Activated CD4-positive, alpha-beta T cell treated with anti-CD3 and anti-CD28 coated beads, Interleukin-2, amount 10 ng/mL, durations not matched to agents 7 days and 5 days (primary cell): ENCODE data around the gene MGAT4C. TPM values are rescaled to one million over a fixed set of nuclear protein-coding genes. Genes with fewer than 3 reads are reported as not detected.
"Not testable (repeated sequence)": the region's sequence is repeated elsewhere in the genome, so short reads cannot be mapped to it uniquely, and the experiment has no call there.

Source experiments
- CTCF ChIA-PET: fragments of 350-600 bp; sonication (Branson Sonifier 250); formaldehyde crosslinking; loops from one replicate; lab custom pipeline; 2021; ENCODE audit warnings: antibody characterized with exemption; lab: Charles Lee
- POLR2A ChIA-PET: fragments of 350-600 bp; sonication (Branson Sonifier 250); formaldehyde crosslinking; loops from one replicate; lab custom pipeline; 2021; ENCODE audit warnings: antibody characterized with exemption; lab: Charles Lee
- DNase-seq: peaks from one replicate; pipeline ENCODE4 v3.0.0-alpha.2; 2020
- H3K27ac Mint-ChIP-seq: one replicate; pipeline ENCODE4 v1.8.0; 2021; ENCODE audit warnings: mild to moderate bottlenecking, moderate library complexity, mixed read lengths
- H3K27me3 Mint-ChIP-seq: one replicate; pipeline ENCODE4 v1.8.0; 2021; ENCODE audit warnings: mixed read lengths
- H3K36me3 Mint-ChIP-seq: one replicate; pipeline ENCODE4 v1.8.0; 2021; ENCODE audit warnings: low read depth, mixed read lengths
- H3K4me1 Mint-ChIP-seq: one replicate; pipeline ENCODE4 v1.8.0; 2021; ENCODE audit warnings: mixed read lengths
- H3K4me3 Mint-ChIP-seq: one replicate; pipeline ENCODE4 v1.8.0; 2021; ENCODE audit warnings: mild to moderate bottlenecking, moderate library complexity, mixed read lengths
- H3K9me3 Mint-ChIP-seq: one replicate; pipeline ENCODE4 v1.8.0; 2021; ENCODE audit warnings: mixed read lengths
- total RNA-seq, 2 experiments: library from RNA; stranded (reverse); gene quantifications; one replicate each; pipeline ENCODE4 v1.2.3, GENCODE V29; 2021

Gene MGAT4C
- total RNA-seq, 2 experiments from 2014 or later = not detected

- DNase-seq = no peak
- H3K36me3 Mint-ChIP-seq = no peaks in the 10 kb centered on the region
- H3K4me1 Mint-ChIP-seq = no peaks in the 10 kb centered on the region
- no peak overlapping the region for H3K4me3 Mint-ChIP-seq
- H3K27ac Mint-ChIP-seq = no peak overlapping the region
- no peaks in the 10 kb centered on the region for H3K27me3 Mint-ChIP-seq
- H3K9me3 Mint-ChIP-seq = no peaks in the 10 kb centered on the region
- ChIA-PET POLR2A (no interaction called here), CTCF (no interaction called here)
These were observed 108.1 kb downstream of the MGAT4C start for GRCh38 chr12:86148071-86148470.

GRCh38 chr12:86145156-86145555 is 111.0 kb downstream of the MGAT4C start:
- H3K4me3 Mint-ChIP-seq = no peak overlapping the region
- no peak for DNase-seq
- H3K36me3 Mint-ChIP-seq = no peaks in the 10 kb centered on the region
- H3K27me3 Mint-ChIP-seq = no peaks in the 10 kb centered on the region
- no peaks in the 10 kb centered on the region for H3K9me3 Mint-ChIP-seq
- H3K27ac Mint-ChIP-seq = no peak overlapping the region
- POLR2A ChIA-PET = no interaction called here
- H3K4me1 Mint-ChIP-seq = no peaks in the 10 kb centered on the region
- CTCF ChIA-PET = no interaction called here

GRCh38 chr12:86143162-86143561 is 113.0 kb downstream of the MGAT4C start:
- Mint-ChIP-seq H3K27me3 (no peaks in the 10 kb centered on the region), H3K27ac (no peak overlapping the region), H3K4me3 (no peak overlapping the region)

GRCh38 chr12:86139671-86140070 is 116.5 kb downstream of the MGAT4C start:
- Mint-ChIP-seq H3K27me3 (no peaks in the 10 kb centered on the region), H3K27ac (no peak overlapping the region), H3K4me1 (no peaks in the 10 kb centered on the region), H3K9me3 (peaks cover 3% of the 10 kb centered on the region), H3K4me3 (no peak overlapping the region), H3K36me3 (no peaks in the 10 kb centered on the region)
- CTCF ChIA-PET = no interaction called here
- DNase-seq = no peak
- POLR2A ChIA-PET = no interaction called here

More at GRCh38 chr12:86143162-86143561, 113.0 kb downstream of the MGAT4C start:
- POLR2A ChIA-PET = no interaction called here
- Mint-ChIP-seq H3K9me3 (no peaks in the 10 kb centered on the region), H3K4me1 (no peaks in the 10 kb centered on the region), H3K36me3 (no peaks in the 10 kb centered on the region)
- CTCF ChIA-PET = interaction anchor here (0.7 kb wide), 1 partner anchor 816 kb away, joined by 4 read pairs; no protein-coding TSS in a partner anchor
- no peak for DNase-seq

GRCh38 chr12:86138770-86139169 is 117.4 kb downstream of the MGAT4C start:
- Mint-ChIP-seq H3K27me3 (no peaks in the 10 kb centered on the region), H3K36me3 (no peaks in the 10 kb centered on the region), H3K27ac (no peak overlapping the region), H3K4me1 (no peaks in the 10 kb centered on the region), H3K9me3 (peaks cover 3% of the 10 kb centered on the region), H3K4me3 (no peak overlapping the region)
- POLR2A ChIA-PET = no interaction called here
- CTCF ChIA-PET = no interaction called here
- no peak for DNase-seq

GRCh38 chr12:86137936-86138335 is 118.3 kb downstream of the MGAT4C start:
- no peaks in the 10 kb centered on the region for H3K4me1 Mint-ChIP-seq
- no peak for DNase-seq
- peaks cover 3% of the 10 kb centered on the region for H3K9me3 Mint-ChIP-seq
- H3K27ac Mint-ChIP-seq = no peak overlapping the region
- ChIA-PET CTCF (no interaction called here), POLR2A (no interaction called here)
- no peak overlapping the region for H3K4me3 Mint-ChIP-seq
- no peaks in the 10 kb centered on the region for H3K36me3 Mint-ChIP-seq
- H3K27me3 Mint-ChIP-seq = no peaks in the 10 kb centered on the region

GRCh38 chr12:86134561-86134960 is 121.6 kb downstream of the MGAT4C start:
- Mint-ChIP-seq H3K36me3 (no peaks in the 10 kb centered on the region), H3K9me3 (peaks cover 3% of the 10 kb centered on the region), H3K4me1 (no peaks in the 10 kb centered on the region), H3K27me3 (no peaks in the 10 kb centered on the region), H3K4me3 (no peak overlapping the region), H3K27ac (no peak overlapping the region)
- CTCF ChIA-PET = no interaction called here
- DNase-seq = no peak
- POLR2A ChIA-PET = no interaction called here

GRCh38 chr12:86126900-86127299 is 129.3 kb downstream of the MGAT4C start:
- H3K9me3 Mint-ChIP-seq, POLR2A ChIA-PET, H3K27me3 Mint-ChIP-seq, H3K36me3 Mint-ChIP-seq, DNase-seq, H3K4me1 Mint-ChIP-seq, H3K27ac Mint-ChIP-seq, CTCF ChIA-PET, H3K4me3 Mint-ChIP-seq: not testable (repeated sequence)

GRCh38 chr12:86122846-86123468 is 133.2 kb downstream of the MGAT4C start:
- H3K9me3 Mint-ChIP-seq = no peaks in the 10 kb centered on the region
- no peaks in the 10 kb centered on the region for H3K4me1 Mint-ChIP-seq
- no peak overlapping the region for H3K4me3 Mint-ChIP-seq
- no peaks in the 10 kb centered on the region for H3K27me3 Mint-ChIP-seq
- no peak for DNase-seq
- no peak overlapping the region for H3K27ac Mint-ChIP-seq
- no peaks in the 10 kb centered on the region for H3K36me3 Mint-ChIP-seq
- CTCF ChIA-PET = no interaction called here
- POLR2A ChIA-PET = no interaction called here

GRCh38 chr12:86118161-86118560 is 138.0 kb downstream of the MGAT4C start:
- no peak for DNase-seq
- H3K27me3 Mint-ChIP-seq = no peaks in the 10 kb centered on the region
- no peaks in the 10 kb centered on the region for H3K4me1 Mint-ChIP-seq
- ChIA-PET POLR2A (no interaction called here), CTCF (no interaction called here)
- no peak overlapping the region for H3K27ac Mint-ChIP-seq
- H3K36me3 Mint-ChIP-seq = no peaks in the 10 kb centered on the region
- no peak overlapping the region for H3K4me3 Mint-ChIP-seq
- H3K9me3 Mint-ChIP-seq = no peaks in the 10 kb centered on the region

- H3K9me3 Mint-ChIP-seq = no peaks in the 10 kb centered on the region
- ChIA-PET CTCF (no interaction called here), POLR2A (no interaction called here)
- H3K36me3 Mint-ChIP-seq = no peaks in the 10 kb centered on the region
- no peaks in the 10 kb centered on the region for H3K4me1 Mint-ChIP-seq
- no peaks in the 10 kb centered on the region for H3K27me3 Mint-ChIP-seq
- no peak overlapping the region for H3K27ac Mint-ChIP-seq
- no peak overlapping the region for H3K4me3 Mint-ChIP-seq
- no peak for DNase-seq
These were observed 138.5 kb downstream of the MGAT4C start for GRCh38 chr12:86117711-86118110.

- H3K36me3 Mint-ChIP-seq = no peaks in the 10 kb centered on the region
- CTCF ChIA-PET = no interaction called here
- no peaks in the 10 kb centered on the region for H3K27me3 Mint-ChIP-seq
- H3K9me3 Mint-ChIP-seq = no peaks in the 10 kb centered on the region
- POLR2A ChIA-PET = no interaction called here
- no peak overlapping the region for H3K4me3 Mint-ChIP-seq
- no peak overlapping the region for H3K27ac Mint-ChIP-seq
- no peak for DNase-seq
- no peaks in the 10 kb centered on the region for H3K4me1 Mint-ChIP-seq
These were observed 152.1 kb downstream of the MGAT4C start for GRCh38 chr12:86104087-86104486.

- Mint-ChIP-seq H3K36me3 (no peaks in the 10 kb centered on the region), H3K4me1 (no peaks in the 10 kb centered on the region), H3K27ac (no peak overlapping the region), H3K9me3 (no peaks in the 10 kb centered on the region), H3K4me3 (no peak overlapping the region), H3K27me3 (no peaks in the 10 kb centered on the region)
- POLR2A ChIA-PET = no interaction called here
- DNase-seq = no peak
- CTCF ChIA-PET = no interaction called here
These were observed 159.0 kb downstream of the MGAT4C start for GRCh38 chr12:86097161-86097560.

GRCh38 chr12:86091681-86092080 is 164.5 kb downstream of the MGAT4C start:
- Mint-ChIP-seq H3K36me3 (no peaks in the 10 kb centered on the region), H3K27me3 (no peaks in the 10 kb centered on the region), H3K9me3 (no peaks in the 10 kb centered on the region), H3K4me3 (no peak overlapping the region), H3K4me1 (no peaks in the 10 kb centered on the region), H3K27ac (no peak overlapping the region)
- ChIA-PET POLR2A (no interaction called here), CTCF (no interaction called here)
- no peak for DNase-seq
